OCI-LY3 (cell line): ENCODE results near the gene AKAP12.
"Not testable (repeated sequence)": the region's sequence is repeated elsewhere in the genome, so short reads cannot be mapped to it uniquely, and the experiment has no call there.

Experiments
- H2AFZ ChIP-seq: fragments of 200-600, 300-600 bp; shearing (Covaris generic); 2 replicates; pipeline ENCODE4 v1.6.0; 2014; ENCODE audit warnings: antibody characterized with exemption, low read depth, low read length
- H3K27ac ChIP-seq: fragments of 200-600, 300-600 bp; sonication (generic); 2 replicates; pipeline ENCODE4 v1.5.1; 2014; ENCODE audit warnings: mild to moderate bottlenecking, low read length, moderate library complexity, mixed read lengths
- H3K27me3 ChIP-seq: fragments of 200-600, 300-600 bp; sonication (generic); 2 replicates; pipeline ENCODE4 v1.6.1; 2014; ENCODE audit warnings: low read depth, low read length, mixed read lengths
- H3K36me3 ChIP-seq: fragments of 200-600, 300-600 bp; sonication (generic); replicated peaks from 2 replicates; pipeline ENCODE3; 2014; ENCODE audit warnings: low read depth, low read length, mixed read lengths
- H3K4me1 ChIP-seq: fragments of 300-600, 200-600 bp; sonication (generic); 2 replicates; pipeline ENCODE4 v1.6.1; 2014; ENCODE audit warnings: low read length, mixed read lengths
- H3K4me2 ChIP-seq: fragments of 200-600, 300-600 bp; sonication (generic); 2 replicates; pipeline ENCODE4 v1.6.1; 2014; ENCODE audit warnings: low read length, mixed read lengths
- H3K4me3 ChIP-seq: fragments of 300-600, 200-600 bp; sonication (generic); 2 replicates; pipeline ENCODE4 v1.5.1; 2014; ENCODE audit warnings: antibody characterized with exemption, mild to moderate bottlenecking, low read length, moderate library complexity
- H3K79me2 ChIP-seq: fragments of 300-600, 200-600 bp; shearing (Covaris generic); 2 replicates; pipeline ENCODE4 v1.6.1; 2014; ENCODE audit warnings: mild to moderate bottlenecking, low read length, mixed read lengths
- H3K9ac ChIP-seq: fragments of 300-600, 200-600 bp; shearing (Covaris generic); 2 replicates; pipeline ENCODE4 v1.6.0; 2014; ENCODE audit warnings: mild to moderate bottlenecking, low read length, moderate library complexity
- H3K9me3 ChIP-seq: fragments of 200-600, 300-600 bp; shearing (Covaris generic); 2 replicates; pipeline ENCODE4 v1.6.1; 2014; ENCODE audit warnings: low read length, mixed read lengths; ENCODE audit not compliant: insufficient read depth
- H4K20me1 ChIP-seq: fragments of 200-600, 300-600 bp; sonication (generic); 2 replicates; pipeline ENCODE4 v1.6.1; 2016; ENCODE audit warnings: low read length, mixed read lengths; ENCODE audit not compliant: insufficient read depth
- EZH2phosphoT487 ChIP-seq: fragments of 200-600 bp; shearing (Covaris generic); IDR thresholded peaks from 2 replicates; pipeline ENCODE4 v1.6.1; 2018; ENCODE audit warnings: antibody characterized with exemption, mixed run types, low read depth
- TF ChIP-seq, protein P1 (sequence below): fragments of 200-600, 300-600 bp; sonication (generic); IDR thresholded peaks from 2 replicates; pipeline ENCODE4 v1.5.1; 2014; ENCODE audit warnings: antibody characterized with exemption, low read length, low read depth

AKAP12 gene

DNA sequence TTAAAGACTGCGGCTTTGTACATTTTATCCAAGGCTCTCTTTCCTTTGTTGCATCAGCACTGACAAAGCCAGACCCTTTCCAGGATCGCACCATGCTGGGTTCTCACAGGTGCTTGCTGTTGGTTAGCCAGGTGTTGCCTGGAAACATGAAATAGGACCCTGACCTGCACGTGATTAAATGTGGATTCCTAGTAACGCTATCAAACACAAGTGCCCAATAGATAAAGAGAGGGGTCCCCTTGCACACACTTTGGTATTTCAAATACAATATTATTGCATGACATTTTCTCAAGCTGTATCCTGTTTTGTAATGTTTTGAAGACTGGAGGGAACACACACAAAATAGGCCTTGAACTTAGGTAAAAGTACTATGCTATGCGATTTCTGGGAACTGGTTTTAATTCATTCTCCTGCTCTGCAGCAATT is 73.3 kb downstream of the AKAP12 start:
- H4K20me1 ChIP-seq: no peaks in the 10 kb centered on the region
- no peak overlapping the region for H3K4me2 ChIP-seq
- H3K9me3 ChIP-seq: no peaks in the 10 kb centered on the region
- TF ChIP-seq, protein P1, sequence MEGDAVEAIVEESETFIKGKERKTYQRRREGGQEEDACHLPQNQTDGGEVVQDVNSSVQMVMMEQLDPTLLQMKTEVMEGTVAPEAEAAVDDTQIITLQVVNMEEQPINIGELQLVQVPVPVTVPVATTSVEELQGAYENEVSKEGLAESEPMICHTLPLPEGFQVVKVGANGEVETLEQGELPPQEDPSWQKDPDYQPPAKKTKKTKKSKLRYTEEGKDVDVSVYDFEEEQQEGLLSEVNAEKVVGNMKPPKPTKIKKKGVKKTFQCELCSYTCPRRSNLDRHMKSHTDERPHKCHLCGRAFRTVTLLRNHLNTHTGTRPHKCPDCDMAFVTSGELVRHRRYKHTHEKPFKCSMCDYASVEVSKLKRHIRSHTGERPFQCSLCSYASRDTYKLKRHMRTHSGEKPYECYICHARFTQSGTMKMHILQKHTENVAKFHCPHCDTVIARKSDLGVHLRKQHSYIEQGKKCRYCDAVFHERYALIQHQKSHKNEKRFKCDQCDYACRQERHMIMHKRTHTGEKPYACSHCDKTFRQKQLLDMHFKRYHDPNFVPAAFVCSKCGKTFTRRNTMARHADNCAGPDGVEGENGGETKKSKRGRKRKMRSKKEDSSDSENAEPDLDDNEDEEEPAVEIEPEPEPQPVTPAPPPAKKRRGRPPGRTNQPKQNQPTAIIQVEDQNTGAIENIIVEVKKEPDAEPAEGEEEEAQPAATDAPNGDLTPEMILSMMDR: no peak
- TF ChIP-seq EZH2phosphoT487: no peak
- H3K4me1 ChIP-seq: no peaks in the 10 kb centered on the region
- H3K79me2 ChIP-seq: no peaks in the 10 kb centered on the region
- H3K9ac ChIP-seq: no peak overlapping the region
- H2AFZ ChIP-seq: no peak overlapping the region
- H3K27ac ChIP-seq: no peak overlapping the region
- no peaks in the 10 kb centered on the region for H3K36me3 ChIP-seq
- no peak overlapping the region for H3K4me3 ChIP-seq
- no peaks in the 10 kb centered on the region for H3K27me3 ChIP-seq

- not testable (repeated sequence) for H3K27me3 ChIP-seq, H4K20me1 ChIP-seq, H3K36me3 ChIP-seq, H3K79me2 ChIP-seq, H3K9me3 ChIP-seq, H3K4me3 ChIP-seq, H3K27ac ChIP-seq, H3K9ac ChIP-seq, H2AFZ ChIP-seq, H3K4me1 ChIP-seq, H3K4me2 ChIP-seq
These were observed 75.9 kb downstream of the AKAP12 start for GRCh38 chr6:151315661-151316060.

DNA sequence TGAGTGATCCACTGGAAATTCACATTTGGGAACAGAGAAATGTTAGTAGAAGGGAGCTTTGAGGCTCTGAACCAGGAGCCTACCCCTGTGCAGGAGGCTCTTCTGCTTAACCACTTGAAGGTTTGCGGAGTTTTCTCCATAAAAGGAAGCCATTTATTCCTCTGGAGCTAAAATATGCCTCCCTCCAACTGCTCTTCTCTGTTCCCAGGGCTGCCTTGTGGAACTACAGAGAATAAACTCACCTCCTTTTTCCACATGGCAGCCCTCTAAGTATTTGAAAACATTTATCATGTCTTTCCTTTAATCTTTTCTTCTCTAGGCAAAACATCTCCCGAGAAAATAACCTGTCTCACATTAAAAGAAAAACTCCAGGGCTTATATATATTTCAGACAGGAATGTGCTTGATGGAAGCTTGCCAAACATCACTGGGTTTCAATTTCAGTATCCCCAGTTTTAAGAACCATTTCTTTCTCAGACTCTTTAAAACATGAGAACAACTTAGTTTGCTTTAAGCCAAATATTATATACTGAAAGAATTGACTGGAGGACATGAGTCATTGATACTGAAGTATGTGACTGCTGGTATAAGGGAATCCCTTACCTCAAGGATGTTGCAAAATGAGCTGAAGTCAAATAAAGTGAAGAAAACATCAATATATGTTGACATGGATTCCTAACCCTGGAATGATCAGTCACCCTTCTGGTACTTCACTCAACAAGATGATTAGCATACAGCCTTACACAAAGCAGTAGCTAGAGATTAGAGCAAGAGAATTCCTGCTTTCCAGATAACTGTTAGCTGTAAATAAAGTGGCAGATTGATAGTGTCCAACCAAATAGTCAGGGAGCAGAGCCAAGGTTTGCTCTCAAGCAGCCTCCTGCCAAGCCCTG is 77.6 kb downstream of the AKAP12 start:
- H4K20me1 ChIP-seq: no peaks in the 10 kb centered on the region
- H3K9ac ChIP-seq: no peak overlapping the region
- H3K79me2 ChIP-seq: no peaks in the 10 kb centered on the region
- no peaks in the 10 kb centered on the region for H3K4me1 ChIP-seq
- no peak overlapping the region for H3K4me2 ChIP-seq
- no peak for TF ChIP-seq EZH2phosphoT487
- TF ChIP-seq, protein P1: no peak
- no peak overlapping the region for H2AFZ ChIP-seq
- H3K36me3 ChIP-seq: no peaks in the 10 kb centered on the region
- no peaks in the 10 kb centered on the region for H3K9me3 ChIP-seq
- H3K27me3 ChIP-seq: no peaks in the 10 kb centered on the region
- H3K4me3 ChIP-seq: no peak overlapping the region
- no peak overlapping the region for H3K27ac ChIP-seq

DNA sequence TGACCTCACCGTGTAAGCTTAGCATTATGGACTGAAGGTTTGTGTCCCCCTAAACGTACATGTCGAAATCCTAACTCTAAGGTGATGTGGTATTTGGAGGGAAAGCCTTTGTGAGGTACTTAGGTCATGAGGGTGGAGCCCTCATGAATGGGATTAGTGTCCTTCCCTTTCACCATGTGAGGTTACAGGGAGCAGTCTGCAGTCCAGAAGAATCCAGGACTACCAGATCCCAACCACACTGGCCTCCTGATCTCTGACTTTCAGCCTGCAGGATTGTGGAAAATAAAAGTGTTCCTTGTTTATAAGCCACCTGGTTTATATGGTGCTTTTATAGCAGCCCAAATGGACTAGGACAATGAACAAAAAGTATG is 78.2 kb downstream of the AKAP12 start:
- TF ChIP-seq, protein P1: no peak
- TF ChIP-seq EZH2phosphoT487: no peak
- Histone ChIP-seq H3K4me2 (no peak overlapping the region), H3K4me1 (no peaks in the 10 kb centered on the region), H3K36me3 (no peaks in the 10 kb centered on the region), H3K27ac (no peak overlapping the region), H2AFZ (no peak overlapping the region), H4K20me1 (no peaks in the 10 kb centered on the region), H3K79me2 (no peaks in the 10 kb centered on the region), H3K4me3 (no peak overlapping the region), H3K9ac (no peak overlapping the region), H3K9me3 (no peaks in the 10 kb centered on the region), H3K27me3 (no peaks in the 10 kb centered on the region)
